GM19372 (cell line): ENCODE data around the gene CADM1.
A peak's percentile ranks its signal among the peaks of the same experiment; 100 is the strongest.

Experiments used
- ATAC-seq: cut with Tn5 transposase; IDR thresholded peaks from one replicate; pipeline ENCODE4 v1.9.1; 2021; ENCODE audit warnings: mild to moderate bottlenecking, low read depth, moderate library complexity; ENCODE audit not compliant: unreplicated experiment

Gene CADM1

DNA sequence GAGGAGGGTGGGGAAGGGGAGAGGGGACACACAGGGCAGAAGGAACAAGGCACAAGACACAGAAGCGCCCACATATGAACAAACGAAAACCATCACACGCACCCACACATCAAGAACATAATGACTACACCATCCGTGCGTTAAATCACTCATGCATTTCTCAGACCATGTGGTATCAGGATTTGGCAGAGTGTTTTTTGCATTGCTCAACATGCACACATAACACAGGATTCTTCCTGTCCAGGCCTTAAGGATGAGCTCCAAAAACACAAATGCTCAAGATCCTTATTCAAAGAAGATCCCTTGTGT is 309.5 kb downstream of the CADM1 start:
- peak; percentile 20 for ATAC-seq

- ATAC-seq, result peak; percentile 81
Measured at GRCh38 chr11:115193914-115194801, 310.1 kb downstream of the CADM1 start.

- ATAC-seq, result no peak
Measured at GRCh38 chr11:115191761-115192160, 312.5 kb downstream of the CADM1 start.

- no peak for ATAC-seq
Measured at GRCh38 chr11:115190196-115190595, 314.0 kb downstream of the CADM1 start.

- no peak for ATAC-seq
Measured at GRCh38 chr11:115188898-115189278, 315.3 kb downstream of the CADM1 start.

GRCh38 chr11:115188188-115188897 is 315.9 kb downstream of the CADM1 start:
- ATAC-seq, result no peak

GRCh38 chr11:115185931-115186330 is 318.3 kb downstream of the CADM1 start:
- ATAC-seq, result no peak

- ATAC-seq, result no peak
Measured at GRCh38 chr11:115185507-115185906, 318.7 kb downstream of the CADM1 start.

- ATAC-seq, result no peak
Measured at GRCh38 chr11:115184901-115185300, 319.3 kb downstream of the CADM1 start.

DNA sequence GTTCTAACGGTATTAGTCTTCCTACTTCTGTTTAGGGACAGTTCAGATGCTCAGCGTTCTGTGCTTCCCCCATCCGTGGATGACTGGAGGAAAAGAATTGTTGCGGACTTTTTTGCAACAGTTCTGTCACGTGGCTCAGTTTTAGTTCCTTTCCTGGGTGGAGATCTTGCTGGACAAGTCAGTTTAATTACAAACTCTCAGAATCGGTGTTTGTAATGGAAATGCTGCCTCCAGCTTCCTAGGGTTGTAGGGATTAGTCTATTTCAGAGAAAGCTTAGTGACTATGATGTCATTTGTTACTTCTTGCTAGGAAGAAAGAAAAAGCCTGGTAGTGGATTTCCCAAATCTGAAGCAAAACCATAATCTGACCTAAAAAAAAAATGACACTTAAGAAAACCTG is 320.4 kb downstream of the CADM1 start:
- ATAC-seq, result no peak

- ATAC-seq, result no peak
Measured at GRCh38 chr11:115183136-115183535, 321.1 kb downstream of the CADM1 start.

DNA sequence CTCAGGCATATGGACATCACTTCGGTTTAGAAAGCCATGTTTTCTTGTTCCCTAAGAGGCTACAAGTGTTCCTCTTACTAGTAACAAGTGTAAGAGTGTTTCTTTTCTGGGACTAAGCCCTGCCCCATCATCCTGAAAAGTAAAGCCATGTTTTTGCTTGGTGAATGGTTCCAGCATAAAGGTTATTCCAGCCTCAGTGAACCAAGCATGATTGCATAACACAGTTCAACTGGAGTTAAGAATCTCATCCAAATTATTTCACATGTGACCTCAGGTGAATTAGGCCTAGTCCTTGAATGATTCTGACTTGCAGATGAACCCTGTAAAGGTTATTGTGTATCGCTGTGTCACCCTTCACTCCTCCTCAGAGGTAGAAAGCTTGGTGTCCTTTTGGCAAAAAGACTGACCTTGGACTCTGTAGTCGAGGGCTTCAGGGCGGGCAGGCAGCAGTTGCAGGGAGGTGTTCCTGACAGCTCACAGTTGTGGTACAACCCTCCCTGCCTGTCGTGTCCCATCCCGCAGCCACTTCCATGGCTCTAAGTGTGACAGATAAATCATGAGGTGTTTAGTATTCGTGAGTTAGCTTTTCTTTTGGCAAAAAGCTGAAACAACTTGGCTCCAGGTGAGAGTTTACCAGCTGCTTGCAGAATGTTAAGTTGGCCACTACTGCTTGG is 321.8 kb downstream of the CADM1 start:
- no peak for ATAC-seq

- no peak for ATAC-seq
Measured at GRCh38 chr11:115181538-115181937, 322.7 kb downstream of the CADM1 start.

DNA sequence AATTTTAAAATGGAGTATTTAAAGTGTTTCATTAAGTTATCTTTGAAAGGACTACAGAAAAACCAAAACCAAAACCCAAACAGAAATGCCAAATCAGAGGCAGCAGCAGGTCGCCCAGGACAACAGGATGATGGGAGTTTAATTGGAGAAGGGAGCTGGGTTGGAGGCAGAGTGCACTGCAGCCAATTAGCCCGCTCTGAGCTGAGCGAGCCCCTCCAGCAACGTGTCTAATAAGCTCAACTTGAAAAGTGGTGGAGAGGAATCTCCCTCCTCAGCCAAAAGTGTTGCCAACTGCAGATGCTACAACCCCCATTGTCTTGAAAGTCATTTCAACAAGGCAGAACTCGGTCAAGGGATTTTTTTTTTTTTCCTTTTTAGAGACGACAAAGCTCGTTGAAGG is 323.9 kb downstream of the CADM1 start:
- no peak for ATAC-seq

DNA sequence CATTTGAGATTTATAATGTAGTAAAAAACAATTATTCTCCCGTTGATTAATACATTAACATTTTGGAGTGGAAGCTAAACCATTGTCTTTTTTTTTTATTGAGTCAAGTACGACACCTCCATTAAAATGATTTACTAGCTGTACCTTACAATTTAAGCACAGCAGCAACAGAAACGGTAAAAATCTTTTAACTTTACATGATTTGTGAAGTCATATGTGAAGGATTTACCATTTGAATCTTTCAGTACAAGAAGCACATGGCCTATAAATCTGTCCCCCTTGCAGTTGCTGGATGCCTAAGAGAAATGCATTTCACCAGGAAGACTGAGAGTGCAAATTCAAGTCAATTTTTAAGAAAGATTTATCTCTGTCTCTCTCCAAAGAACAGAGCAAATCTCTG is 324.6 kb downstream of the CADM1 start:
- ATAC-seq, result no peak

- ATAC-seq, result no peak
Measured at GRCh38 chr11:115178705-115179104, 325.5 kb downstream of the CADM1 start.

- no peak for ATAC-seq
Measured at GRCh38 chr11:115173136-115173535, 331.1 kb downstream of the CADM1 start.

DNA sequence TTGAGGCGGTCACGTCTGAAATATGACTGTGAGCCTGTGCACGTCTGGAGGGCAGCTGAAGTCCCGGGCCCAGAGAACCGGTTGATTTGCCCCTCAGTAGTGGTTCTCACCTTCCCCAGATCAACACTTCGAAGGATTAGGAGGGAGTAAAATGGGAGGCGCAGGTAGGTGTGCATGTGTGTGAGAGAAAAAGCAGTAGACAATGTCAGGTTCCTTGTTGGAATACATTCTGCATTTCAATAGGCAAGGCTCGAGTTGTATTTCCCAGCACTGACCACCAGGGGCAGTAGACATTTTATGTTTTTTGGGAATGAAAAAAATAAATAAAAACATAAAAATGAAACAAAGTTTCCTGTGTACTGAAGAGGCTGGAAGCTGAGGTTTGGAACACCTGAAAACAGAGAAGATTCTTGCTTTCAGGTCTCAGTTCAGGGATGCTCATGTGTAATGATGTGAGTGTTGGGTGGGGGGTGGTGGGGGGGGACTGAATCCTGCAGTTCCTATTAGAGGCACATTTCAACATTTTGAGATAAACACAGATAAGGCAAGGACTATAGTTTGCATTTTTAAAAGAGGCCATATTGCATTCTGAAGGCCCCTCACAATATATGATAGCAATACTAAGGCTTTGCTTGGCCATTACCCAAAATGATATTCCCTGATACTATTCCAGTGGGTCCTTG is 333.9 kb downstream of the CADM1 start:
- no peak for ATAC-seq

- ATAC-seq, result no peak
Measured at GRCh38 chr11:115169251-115169650, 335.0 kb downstream of the CADM1 start.

DNA sequence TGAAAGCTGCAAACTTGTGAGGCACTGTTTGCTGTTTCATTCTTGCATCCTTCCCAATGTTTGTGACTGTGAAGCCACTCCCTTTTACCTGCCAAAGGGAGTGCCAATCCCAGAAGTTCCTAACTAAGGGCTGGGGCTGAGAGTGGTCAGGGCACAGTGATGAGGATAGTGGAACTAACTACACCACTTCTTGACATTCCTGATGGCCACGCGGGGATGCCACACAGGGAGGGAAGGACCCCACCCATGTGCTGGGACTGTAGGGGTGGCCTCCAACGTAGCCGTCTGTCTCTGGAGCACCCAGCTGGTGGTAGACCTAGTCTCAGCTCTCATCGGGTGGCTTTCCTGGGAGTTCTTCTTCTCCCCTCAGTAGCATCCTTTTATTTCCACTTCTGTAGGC is 335.5 kb downstream of the CADM1 start:
- ATAC-seq, result no peak

- ATAC-seq, result no peak
Measured at GRCh38 chr11:115168229-115168671, 336.0 kb downstream of the CADM1 start.
